IMR-90 (cell line): ENCODE measurements around the gene UBE2S.

Source experiments
- FOS ChIP-seq: fragments of 150-350 bp; IDR thresholded peaks from 2 replicates; pipeline ENCODE4 v1.6.1; 2016; ENCODE audit warnings: low read depth, low read length
- MAFK ChIP-seq: IDR thresholded peaks from 2 replicates; pipeline ENCODE4 v1.6.1; 2012; ENCODE audit warnings: low read depth, low read length, improper control_type of control experiment
- POLR2A ChIP-seq: IDR thresholded peaks from 2 replicates; pipeline ENCODE4 v1.6.1; 2012; ENCODE audit warnings: mild to moderate bottlenecking, low read depth, low read length
- RCOR1 ChIP-seq: IDR thresholded peaks from 2 replicates; pipeline ENCODE4 v1.6.1; 2012; ENCODE audit warnings: mild to moderate bottlenecking, low read length, improper control_type of control experiment; ENCODE audit not compliant: insufficient replicate concordance
- RFX5 ChIP-seq: IDR thresholded peaks from 2 replicates; pipeline ENCODE4 v1.8.0; 2012; ENCODE audit warnings: low read depth, mild to moderate bottlenecking, low read length, moderate library complexity
- TF ChIP-seq, protein P1 (sequence below): conservative IDR thresholded peaks from 2 replicates; pipeline ENCODE4 v1.5.1; 2012; ENCODE audit warnings: mild to moderate bottlenecking, low read depth, low read length, improper control_type of control experiment

DNA sequence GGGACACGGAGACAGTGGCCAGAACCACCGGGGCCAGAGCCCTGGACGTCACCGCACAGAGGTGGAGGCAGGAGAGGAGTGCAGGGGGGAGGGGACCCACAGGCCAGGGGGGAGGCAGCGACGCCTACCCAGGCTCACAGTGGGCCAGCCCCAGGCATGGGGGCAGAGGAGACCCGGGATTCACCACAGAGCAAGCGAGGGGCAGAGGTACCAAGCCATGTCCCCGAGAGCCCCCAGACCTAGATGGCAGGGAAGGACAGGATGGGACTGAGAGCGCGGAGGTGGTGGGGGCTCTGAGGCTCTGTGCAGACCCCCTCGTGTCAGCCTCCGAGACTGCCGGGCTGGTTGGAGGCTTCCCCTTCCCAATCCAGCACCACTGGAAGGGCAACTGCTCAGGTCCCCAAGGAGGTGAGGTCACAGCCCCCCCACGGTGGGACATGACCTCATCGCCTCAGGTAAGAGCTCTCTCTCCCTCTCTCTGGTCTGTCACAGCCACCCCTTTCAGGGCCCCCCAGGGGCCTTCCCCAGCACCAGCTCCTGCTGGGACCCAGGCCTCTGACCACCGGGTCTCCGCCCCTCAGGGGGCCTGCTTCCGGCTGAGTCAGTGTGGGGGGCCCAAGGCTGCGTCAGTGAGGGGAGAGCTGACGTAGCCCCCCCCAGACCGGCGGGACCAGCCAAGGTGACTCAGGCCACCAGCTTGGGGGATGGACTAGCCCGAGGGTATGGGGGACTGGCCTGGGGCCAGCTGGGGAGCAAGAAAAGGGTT, 35.1 kb downstream of the UBE2S start:
- TF ChIP-seq, protein P1, sequence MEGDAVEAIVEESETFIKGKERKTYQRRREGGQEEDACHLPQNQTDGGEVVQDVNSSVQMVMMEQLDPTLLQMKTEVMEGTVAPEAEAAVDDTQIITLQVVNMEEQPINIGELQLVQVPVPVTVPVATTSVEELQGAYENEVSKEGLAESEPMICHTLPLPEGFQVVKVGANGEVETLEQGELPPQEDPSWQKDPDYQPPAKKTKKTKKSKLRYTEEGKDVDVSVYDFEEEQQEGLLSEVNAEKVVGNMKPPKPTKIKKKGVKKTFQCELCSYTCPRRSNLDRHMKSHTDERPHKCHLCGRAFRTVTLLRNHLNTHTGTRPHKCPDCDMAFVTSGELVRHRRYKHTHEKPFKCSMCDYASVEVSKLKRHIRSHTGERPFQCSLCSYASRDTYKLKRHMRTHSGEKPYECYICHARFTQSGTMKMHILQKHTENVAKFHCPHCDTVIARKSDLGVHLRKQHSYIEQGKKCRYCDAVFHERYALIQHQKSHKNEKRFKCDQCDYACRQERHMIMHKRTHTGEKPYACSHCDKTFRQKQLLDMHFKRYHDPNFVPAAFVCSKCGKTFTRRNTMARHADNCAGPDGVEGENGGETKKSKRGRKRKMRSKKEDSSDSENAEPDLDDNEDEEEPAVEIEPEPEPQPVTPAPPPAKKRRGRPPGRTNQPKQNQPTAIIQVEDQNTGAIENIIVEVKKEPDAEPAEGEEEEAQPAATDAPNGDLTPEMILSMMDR = no peak
- TF ChIP-seq RCOR1 = no peak
- no peak for TF ChIP-seq MAFK
- TF ChIP-seq POLR2A = no peak; the same call in none of the 2 replicates
- no peak for TF ChIP-seq RFX5
- TF ChIP-seq FOS = peak; percentile 96
